H1 (cell line): Measurements from ENCODE around the gene ESPNL. TPM values are rescaled to one million over a fixed set of nuclear protein-coding genes. Genes with fewer than 3 reads are reported as not detected.
A peak's percentile ranks its signal among the peaks of the same experiment; 100 is the strongest.

ENCODE experiments used
- CTCF ChIA-PET: fragments of 300-600 bp; sonication (Branson Sonifier 250); formaldehyde crosslinking; loops from one replicate; lab custom pipeline; 2021; ENCODE audit not compliant: partially characterized antibody; lab: Charles Lee
- POLR2A ChIA-PET: fragments of 300-600 bp; sonication (Branson Sonifier 250); formaldehyde crosslinking; loops from one replicate; lab custom pipeline; 2021; ENCODE audit warnings: inconsistent platforms; ENCODE audit not compliant: partially characterized antibody; lab: Charles Lee
- DNase-seq, 2 experiments: peaks; one replicate each; pipeline versions ENCODE4 v3.0.0 to v3.0.0-alpha.2; 2010 to 2022; ENCODE audit warnings: low spot score in 2 of 2, low read depth in 1 of 2, mixed read lengths in 1 of 2
- FAIRE-seq: peaks from 2 replicates; lab custom pipeline; 2011; peaks lifted over from hg19 to GRCh38; lab: Jason Lieb, UNC
- H2AFZ ChIP-seq: 2 replicates; pipeline ENCODE4 v1.8.1; 2012; ENCODE audit warnings: low read length, inconsistent platforms
- H2AK5ac ChIP-seq: 2 replicates; pipeline ENCODE4 v1.6.1; 2013; ENCODE audit warnings: low read depth, low read length
- H2BK120ac ChIP-seq: replicated peaks from 2 replicates; pipeline ENCODE3; 2013; ENCODE audit warnings: low read depth, low read length, inconsistent platforms
- H2BK12ac ChIP-seq: 2 replicates; pipeline ENCODE4 v1.6.1; 2013; ENCODE audit warnings: low read depth, low read length
- H2BK15ac ChIP-seq: 2 replicates; pipeline ENCODE4 v1.6.1; 2013; ENCODE audit warnings: low read length
- H2BK20ac ChIP-seq: 2 replicates; pipeline ENCODE4 v1.6.1; 2013; ENCODE audit warnings: low read length
- H2BK5ac ChIP-seq: 2 replicates; pipeline ENCODE4 v1.6.1; 2013; ENCODE audit warnings: low read depth, low read length
- H3K14ac ChIP-seq: 2 replicates; pipeline ENCODE4 v1.6.1; 2013; ENCODE audit warnings: inconsistent platforms; ENCODE audit not compliant: insufficient read length
- H3K18ac ChIP-seq: 2 replicates; pipeline ENCODE4 v1.6.1; 2013; ENCODE audit warnings: low read length; ENCODE audit errors: extremely low read depth
- H3K23ac ChIP-seq: 2 replicates; pipeline ENCODE4 v1.6.1; 2013; ENCODE audit warnings: inconsistent platforms; ENCODE audit not compliant: insufficient read length
- H3K23me2 ChIP-seq: 2 replicates; pipeline ENCODE4 v1.6.1; 2013; ENCODE audit warnings: low read depth, low read length
- H3K27ac ChIP-seq: 2 replicates; pipeline ENCODE4 v1.6.1; 2011; ENCODE audit warnings: low read depth, low read length, inconsistent platforms
- H3K27me3 ChIP-seq, 4 experiments: replicated peaks in 1 of 4; 1 replicate in 1 of 4; 2 replicates in 3 of 4; pipeline versions ENCODE4 v1.6.1 to v1.8.1; 2011 to 2013; ENCODE audit warnings: low read length in 3 of 4, mild to moderate bottlenecking in 3 of 4, inconsistent platforms in 2 of 4, mixed read lengths in 2 of 4, moderate library complexity in 1 of 4; ENCODE audit not compliant: control insufficient read depth in 3 of 4, insufficient read depth in 3 of 4; ENCODE audit errors: extremely low read depth in 1 of 4
- H3K36me3 ChIP-seq, 4 experiments: 2 replicates each; pipeline versions ENCODE4 v1.6.1 to v1.8.1; 2011 to 2013; ENCODE audit warnings: mild to moderate bottlenecking in 4 of 4, low read length in 3 of 4, moderate library complexity in 2 of 4, control low read depth in 1 of 4, inconsistent platforms in 1 of 4; ENCODE audit not compliant: insufficient read depth in 4 of 4, control insufficient read depth in 2 of 4
- H3K4ac ChIP-seq: replicated peaks from 2 replicates; pipeline ENCODE3; 2013; ENCODE audit warnings: low read length, low read depth, mixed read lengths, inconsistent platforms; ENCODE audit not compliant: insufficient read length
- H3K4me1 ChIP-seq, 4 experiments: replicated peaks in 1 of 4; 1 replicate in 1 of 4; 2 replicates in 3 of 4; pipeline versions ENCODE4 v1.6.1 to v1.8.1; 2011 to 2013; ENCODE audit warnings: low read length in 3 of 4, inconsistent platforms in 2 of 4, mixed read lengths in 1 of 4; ENCODE audit not compliant: insufficient read depth in 4 of 4, control insufficient read depth in 3 of 4
- H3K4me2 ChIP-seq, 2 experiments: 2 replicates each; pipeline versions ENCODE4 v1.6.1 to v1.8.1; 2011 to 2013; ENCODE audit warnings: low read depth in 2 of 2, low read length in 2 of 2, control low read depth in 1 of 2, inconsistent platforms in 1 of 2, mild to moderate bottlenecking in 1 of 2; ENCODE audit not compliant: insufficient read depth in 1 of 2
- H3K4me3 ChIP-seq, 4 experiments: fragments of 200-600, 300-600 bp in 1 of 4; sonication (generic), shearing (Covaris generic), sonication (Bioruptor Twin) in 1 of 4; 2 replicates each; pipeline versions ENCODE4 v1.5.1 to v1.8.1; 2011 to 2016; ENCODE audit warnings: low read length in 4 of 4, low read depth in 3 of 4, control low read depth in 2 of 4, inconsistent platforms in 2 of 4, mild to moderate bottlenecking in 2 of 4, mixed read lengths in 1 of 4, moderate library complexity in 1 of 4; ENCODE audit not compliant: insufficient read depth in 2 of 4; ENCODE audit errors: extremely low read depth in 1 of 4
- H3K56ac ChIP-seq: replicated peaks from 2 replicates; pipeline ENCODE3; 2013; ENCODE audit warnings: low read depth, mild to moderate bottlenecking, mixed read lengths, low read length, inconsistent platforms; ENCODE audit not compliant: insufficient read length
- H3K79me1 ChIP-seq: 2 replicates; pipeline ENCODE4 v1.6.1; 2013; ENCODE audit warnings: low read depth, low read length, control low read depth
- H3K79me2 ChIP-seq, 2 experiments: 2 replicates each; pipeline versions ENCODE4 v1.6.1 to v1.8.1; 2012 to 2013; ENCODE audit warnings: low read length in 2 of 2, mild to moderate bottlenecking in 2 of 2, inconsistent platforms in 1 of 2; ENCODE audit not compliant: insufficient read depth in 2 of 2, control insufficient read depth in 1 of 2
- H3K9ac ChIP-seq, 4 experiments: replicated peaks in 1 of 4; 1 replicate in 1 of 4; 2 replicates in 3 of 4; pipeline versions ENCODE4 v1.6.1 to v1.8.1; 2011 to 2013; ENCODE audit warnings: low read depth in 3 of 4, low read length in 3 of 4, control low read depth in 2 of 4, mild to moderate bottlenecking in 2 of 4, moderate library complexity in 2 of 4, inconsistent platforms in 1 of 4; ENCODE audit errors: extremely low read depth in 1 of 4
- H3K9me3 ChIP-seq, 2 experiments: 2 replicates each; pipeline versions ENCODE4 v1.6.1 to v1.8.1; 2012 to 2013; ENCODE audit warnings: mild to moderate bottlenecking in 2 of 2, moderate library complexity in 2 of 2, control low read depth in 1 of 2, inconsistent platforms in 1 of 2, low read depth in 1 of 2, low read length in 1 of 2, mixed read lengths in 1 of 2; ENCODE audit not compliant: insufficient read depth in 2 of 2
- H4K20me1 ChIP-seq, 2 experiments: replicated peaks in 1 of 2; 2 replicates each; pipeline versions ENCODE3 to v1.8.1; 2011 to 2013; ENCODE audit warnings: inconsistent platforms in 2 of 2, low read length in 2 of 2, mild to moderate bottlenecking in 1 of 2; ENCODE audit not compliant: insufficient read depth in 2 of 2, control insufficient read depth in 1 of 2
- H4K5ac ChIP-seq: 2 replicates; pipeline ENCODE4 v1.6.1; 2013; ENCODE audit warnings: low read length, low read depth, mixed read lengths, inconsistent platforms; ENCODE audit not compliant: insufficient read length
- H4K8ac ChIP-seq: 2 replicates; pipeline ENCODE4 v1.8.0; 2013; ENCODE audit warnings: mild to moderate bottlenecking, moderate library complexity, low read length, inconsistent platforms; ENCODE audit not compliant: insufficient read depth; ENCODE audit errors: extremely low read depth
- H4K91ac ChIP-seq: replicated peaks from 2 replicates; pipeline ENCODE3; 2013; ENCODE audit warnings: low read length, mixed read lengths, inconsistent platforms; ENCODE audit not compliant: insufficient read length
- JUN ChIP-seq: IDR thresholded peaks from 2 replicates; pipeline ENCODE4 v1.6.1; 2011; ENCODE audit warnings: low read depth, mild to moderate bottlenecking, improper control_type of control experiment, low read length
- RAD21 ChIP-seq, 2 experiments: IDR thresholded peaks in 1 of 2; conservative IDR thresholded peaks in 1 of 2; 2 replicates each; pipeline ENCODE4 v1.6.1; 2011; ENCODE audit warnings: low read depth in 2 of 2, low read length in 2 of 2, improper control_type of control experiment in 1 of 2, inconsistent platforms in 1 of 2, mild to moderate bottlenecking in 1 of 2, moderate library complexity in 1 of 2
- RFX5 ChIP-seq: IDR thresholded peaks from 2 replicates; pipeline ENCODE4 v1.6.1; 2011; ENCODE audit warnings: low read depth, low read length, improper control_type of control experiment, borderline replicate concordance
- SIRT6 ChIP-seq: IDR thresholded peaks from one replicate; pipeline ENCODE4 v1.7.1; 2012; ENCODE audit warnings: low read length, inconsistent platforms
- SRF ChIP-seq: IDR thresholded peaks from 2 replicates; pipeline ENCODE4 v1.6.1; 2011; ENCODE audit warnings: mild to moderate bottlenecking, low read depth, low read length, moderate library complexity
- TAF7 ChIP-seq: optimal IDR thresholded peaks from 2 replicates; pipeline ENCODE3; 2011; ENCODE audit warnings: low read depth, mild to moderate bottlenecking, inconsistent platforms, low read length, moderate library complexity, borderline replicate concordance
- WGBS, 2 experiments: shearing (Covaris generic) in 1 of 2; methylation state at CpG; one replicate each; pipeline versions ENCODE4 v1.1.6 to v1.1.7; 2013 to 2015; ENCODE audit warnings: low lambda C conversion rate in 2 of 2, mixed read lengths in 2 of 2, inconsistent platforms in 1 of 2, low coverage in 1 of 2, missing lambda C conversion rate in 1 of 2; ENCODE audit not compliant: insufficient replicate concordance in 2 of 2, insufficient coverage in 1 of 2, insufficient read length in 1 of 2; ENCODE audit errors: extremely low coverage in 1 of 2, missing lambda C conversion rate in 1 of 2; 5-methylcytosine and 5-hydroxymethylcytosine counted together
- polyA plus RNA-seq, 7 experiments: library from polyadenylated mRNA; depleted of rRNA in 3 of 7; stranded (reverse) in 5 of 7; unstranded in 2 of 7; fragments of >200 nt in 5 of 7; fragments of 200-250 nt in 2 of 7; gene quantifications; 1 replicate in 5 of 7; 2 replicates in 1 of 7; 4 replicates in 1 of 7; pipeline versions ENCODE4 v1.2.1 to v1.2.3, GENCODE V29; 2011 to 2013; ENCODE audit warnings: missing spikeins in 2 of 7, mixed read lengths in 2 of 7
- total RNA-seq: library from RNA; stranded (reverse); fragmentation: NEBNext Ultra II Directional; extraction: Animal tissue kit (Norgen Biotek cat#: 25700); gene quantifications from 2 replicates; pipeline ENCODE4 v1.2.1, GENCODE V29; 2021
- TF ChIP-seq, protein P1 (sequence below): IDR thresholded peaks from 2 replicates; pipeline ENCODE4 v1.6.1; 2012; ENCODE audit warnings: inconsistent platforms
- TF ChIP-seq, protein P2 (sequence below), 3 experiments: IDR thresholded peaks; 1 replicate in 2 of 3; 2 replicates in 1 of 3; pipeline versions ENCODE4 v1.5.1 to v1.6.1; 2011; ENCODE audit warnings: low read length in 3 of 3, mild to moderate bottlenecking in 3 of 3, inconsistent platforms in 2 of 3, low read depth in 1 of 3, moderate library complexity in 1 of 3; ENCODE audit not compliant: insufficient read depth in 1 of 3; ENCODE audit errors: control extremely low read depth in 1 of 3

The ESPNL gene
- total and polyA plus RNA-seq, 2 of the 8 experiments (the other 6 are each of a cell fraction or from before 2014, with no cell fraction given): 0.68 to 1.3 TPM

DNA sequence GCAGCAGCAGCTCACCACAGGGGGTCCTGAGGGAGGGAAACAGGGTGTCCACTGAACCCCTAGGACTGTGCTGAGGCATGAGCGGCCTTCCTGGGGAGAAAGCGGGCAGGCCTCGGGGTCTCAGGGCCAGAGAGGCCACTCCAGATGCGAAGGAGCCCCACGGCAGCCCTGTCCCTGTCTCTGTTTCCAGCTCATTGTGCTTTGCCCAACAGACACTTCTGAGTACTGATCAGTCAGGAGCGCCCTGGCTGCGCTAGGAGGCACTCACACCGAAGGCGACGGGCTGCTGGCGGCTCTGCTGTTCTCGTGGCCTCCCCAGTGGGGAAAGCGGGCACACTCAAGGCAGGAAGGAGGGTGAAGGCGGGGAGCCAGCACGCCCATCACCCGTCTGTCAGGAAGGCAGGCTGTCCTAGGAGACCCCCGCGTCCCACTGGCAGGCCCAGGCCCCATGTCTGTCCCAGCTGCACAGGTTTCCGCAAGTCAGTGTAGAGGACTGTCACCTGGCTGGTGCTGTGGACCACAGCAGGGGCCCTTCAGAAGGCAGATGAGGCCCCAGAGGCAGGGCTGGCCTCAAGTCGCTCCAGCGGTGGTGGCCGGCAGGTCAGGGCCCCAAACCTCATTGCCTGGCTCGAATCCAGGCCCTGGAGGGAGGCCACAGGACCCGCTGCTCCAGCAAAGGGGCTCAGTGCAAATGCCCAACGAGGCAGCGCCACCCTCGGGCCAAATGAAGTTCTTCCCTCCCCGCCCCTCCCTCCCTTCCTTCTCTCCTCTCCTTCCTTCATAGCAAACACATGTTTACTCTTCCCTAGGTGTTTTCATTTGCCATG is 6.8 kb downstream of the ESPNL start:
- CTCF ChIA-PET: interaction anchor here (0.7 to 5.0 kb wide), 21 partner anchors 8 to 249 kb away, joined by 3 to 24 read pairs (median 4); partner anchors contain the start of genes ESPNL and KLHL30
- no peak overlapping the region for H2AFZ ChIP-seq

More for the DNA sequence above, 6.8 kb downstream of the ESPNL start:
- no peak overlapping the region for H3K4me3 ChIP-seq
- H2BK15ac ChIP-seq: no peak overlapping the region
- peak overlapping the region; percentile 78 for H3K18ac ChIP-seq
- FAIRE-seq: peak; percentile 63
- H3K14ac ChIP-seq: no peak overlapping the region
- H3K4me2 ChIP-seq: no peak overlapping the region
- H3K4ac ChIP-seq: no peak overlapping the region
- no peaks in the 10 kb centered on the region for H3K36me3 ChIP-seq
- H3K9me3 ChIP-seq: no peaks in the 10 kb centered on the region
- no peak overlapping the region for H2BK20ac ChIP-seq
- H2BK120ac ChIP-seq: no peak overlapping the region
- POLR2A ChIA-PET: interaction anchor here (0.9 to 1.2 kb wide), 2 partner anchors 30 to 204 kb away, joined by 3 read pairs; no protein-coding TSS in a partner anchor
- no peaks in the 10 kb centered on the region; a peak in 1 of 7 replicates for H3K27me3 ChIP-seq
- H3K9ac ChIP-seq: no peak overlapping the region
- no peak overlapping the region for H2BK5ac ChIP-seq
- H3K56ac ChIP-seq: no peak overlapping the region
- H3K27ac ChIP-seq: no peak overlapping the region
- peak overlapping the region; percentile 4 for H4K5ac ChIP-seq
- peak overlapping the region; percentile 75; the same call in 1 of the 2 replicates for H2BK12ac ChIP-seq
- no peak overlapping the region for H2AK5ac ChIP-seq
- no peaks in the 10 kb centered on the region for H3K79me1 ChIP-seq
- H3K23ac ChIP-seq: no peak overlapping the region
- H4K8ac ChIP-seq: peak overlapping the region; percentile 45
- WGBS, 2 experiments: 92% methylated on average over 23 of the region's 28 CpGs; no CpG with 5 or more reads in 1 of the 2 experiments
- peak overlapping the region; percentile 42 for H4K91ac ChIP-seq
- H3K23me2 ChIP-seq: no peaks in the 10 kb centered on the region; the same call in 1 of the 2 replicates
- TF ChIP-seq SRF (no peak), JUN (no peak), SIRT6 (no peak), TAF7 (no peak), RAD21 (IDR thresholded peaks at IDR 0.05 in 1 of 2, conservative IDR thresholded peaks at IDR 0.05 in 1 of 2; ENCODE audit: low read depth in 2 of 2, low read length in 2 of 2) (peak; percentile 66 to 67), RFX5 (no peak)
- TF ChIP-seq, protein P1, sequence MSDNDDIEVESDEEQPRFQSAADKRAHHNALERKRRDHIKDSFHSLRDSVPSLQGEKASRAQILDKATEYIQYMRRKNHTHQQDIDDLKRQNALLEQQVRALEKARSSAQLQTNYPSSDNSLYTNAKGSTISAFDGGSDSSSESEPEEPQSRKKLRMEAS: no peak
- TF ChIP-seq, protein P2, sequence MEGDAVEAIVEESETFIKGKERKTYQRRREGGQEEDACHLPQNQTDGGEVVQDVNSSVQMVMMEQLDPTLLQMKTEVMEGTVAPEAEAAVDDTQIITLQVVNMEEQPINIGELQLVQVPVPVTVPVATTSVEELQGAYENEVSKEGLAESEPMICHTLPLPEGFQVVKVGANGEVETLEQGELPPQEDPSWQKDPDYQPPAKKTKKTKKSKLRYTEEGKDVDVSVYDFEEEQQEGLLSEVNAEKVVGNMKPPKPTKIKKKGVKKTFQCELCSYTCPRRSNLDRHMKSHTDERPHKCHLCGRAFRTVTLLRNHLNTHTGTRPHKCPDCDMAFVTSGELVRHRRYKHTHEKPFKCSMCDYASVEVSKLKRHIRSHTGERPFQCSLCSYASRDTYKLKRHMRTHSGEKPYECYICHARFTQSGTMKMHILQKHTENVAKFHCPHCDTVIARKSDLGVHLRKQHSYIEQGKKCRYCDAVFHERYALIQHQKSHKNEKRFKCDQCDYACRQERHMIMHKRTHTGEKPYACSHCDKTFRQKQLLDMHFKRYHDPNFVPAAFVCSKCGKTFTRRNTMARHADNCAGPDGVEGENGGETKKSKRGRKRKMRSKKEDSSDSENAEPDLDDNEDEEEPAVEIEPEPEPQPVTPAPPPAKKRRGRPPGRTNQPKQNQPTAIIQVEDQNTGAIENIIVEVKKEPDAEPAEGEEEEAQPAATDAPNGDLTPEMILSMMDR (IDR thresholded peaks at IDR 0.05; ENCODE audit: control extremely low read depth in 1 of 3, insufficient read depth in 1 of 3, low read depth in 1 of 3, low read length in 3 of 3): peak in 2 of 3 experiments; percentile 46 to 50; a peak in 2 of 4 replicates
- no peaks in the 10 kb centered on the region for H3K79me2 ChIP-seq
- DNase-seq: peak in 1 of 2 experiments; percentile 75
- H4K20me1 ChIP-seq: no peaks in the 10 kb centered on the region
- peaks cover 0 to 16% (median 7%) of the 10 kb centered on the region in 4 experiments; a peak in 6 of 7 replicates for H3K4me1 ChIP-seq
